NCI-H128 (cell line): ENCODE data around the gene NRP2.

Experiments
- DNase-seq: peaks from one replicate; lab custom pipeline; 2025; ENCODE audit not compliant: unreplicated experiment; lab: John Stamatoyannopoulos, UW

The NRP2 gene

GRCh38 chr2:205752924-205753323, 70.6 kb downstream of the NRP2 start:
- no peak for DNase-seq

DNA sequence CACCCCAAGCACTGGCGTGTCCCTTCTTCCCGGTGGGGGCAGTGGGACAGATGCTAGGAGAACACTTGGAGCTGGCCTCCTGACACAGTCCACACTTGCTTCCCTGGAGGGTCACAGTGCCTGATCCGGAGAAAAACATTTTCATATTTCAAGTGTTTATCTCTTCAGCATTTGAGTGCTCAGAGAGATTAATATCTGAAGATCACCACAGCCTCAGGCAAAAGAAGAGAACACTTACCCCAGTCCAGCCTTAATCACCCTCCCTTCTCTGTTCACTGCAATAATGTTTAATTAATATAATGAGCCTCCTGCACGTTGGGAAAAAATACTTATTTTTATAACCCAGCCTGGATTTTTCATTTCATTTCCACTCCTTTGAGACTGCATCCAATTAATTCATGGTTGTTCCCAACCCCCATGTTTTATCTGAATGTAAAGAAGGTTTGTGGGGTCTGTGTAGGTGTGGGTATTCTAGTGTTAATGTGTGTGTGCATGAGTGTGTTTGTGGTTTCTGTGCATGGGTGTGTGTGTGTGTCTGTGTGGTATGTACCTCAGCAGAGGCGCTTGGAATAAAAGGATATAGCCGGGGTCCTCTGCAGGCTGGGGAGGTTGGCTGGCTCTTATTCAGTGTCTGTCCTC, 72.1 kb downstream of the NRP2 start:
- no peak for DNase-seq

GRCh38 chr2:205754924-205755321, 72.6 kb downstream of the NRP2 start:
- no peak for DNase-seq

- no peak for DNase-seq
Observed at GRCh38 chr2:205755923-205756322, 73.6 kb downstream of the NRP2 start.

- DNase-seq: no peak
Observed at GRCh38 chr2:205757271-205757670, 75.0 kb downstream of the NRP2 start.

- no peak for DNase-seq
Observed at GRCh38 chr2:205758051-205758450, 75.8 kb downstream of the NRP2 start.

GRCh38 chr2:205758500-205758899, 76.2 kb downstream of the NRP2 start:
- no peak for DNase-seq

- no peak for DNase-seq
Observed at GRCh38 chr2:205759257-205759656, 77.0 kb downstream of the NRP2 start.

DNA sequence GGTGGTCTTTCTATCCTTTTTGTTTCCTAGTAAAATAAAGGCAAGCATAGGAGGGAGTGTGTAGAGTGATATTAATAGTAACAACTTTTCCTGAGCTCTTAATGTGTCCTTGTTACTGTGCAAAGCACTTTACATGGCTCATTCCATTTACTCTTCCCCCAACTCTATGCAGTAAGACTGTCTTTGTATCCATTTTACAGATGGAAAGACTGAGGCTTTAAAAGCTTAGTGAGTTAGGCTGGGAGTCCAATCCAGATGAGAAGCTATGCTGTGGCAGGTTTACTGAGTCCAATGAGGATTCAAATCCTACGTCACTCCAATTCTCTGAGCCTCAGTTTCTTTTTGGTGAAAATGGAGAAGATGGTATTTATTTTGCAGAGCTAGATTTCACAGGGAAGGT, 77.4 kb downstream of the NRP2 start:
- DNase-seq: no peak

DNA sequence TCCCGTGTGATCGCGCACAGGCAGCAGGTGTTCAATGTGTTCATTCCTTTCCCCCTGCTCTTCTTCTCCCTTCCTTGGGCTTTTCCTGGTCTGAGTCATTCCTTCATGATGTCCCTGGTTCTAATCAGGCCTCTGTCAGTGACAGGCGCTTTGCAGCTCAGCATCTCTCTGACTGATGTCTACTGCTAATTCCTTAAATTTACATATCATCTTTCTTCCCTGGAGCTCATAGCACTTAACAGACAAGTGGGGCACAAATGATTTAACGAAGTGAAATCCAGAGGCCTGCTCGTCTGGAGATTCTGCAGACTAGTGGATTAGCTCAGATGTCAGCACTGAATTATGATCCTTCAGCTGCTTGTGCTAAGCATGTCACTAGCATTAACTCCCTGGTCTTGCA, 77.9 kb downstream of the NRP2 start:
- no peak for DNase-seq

DNA sequence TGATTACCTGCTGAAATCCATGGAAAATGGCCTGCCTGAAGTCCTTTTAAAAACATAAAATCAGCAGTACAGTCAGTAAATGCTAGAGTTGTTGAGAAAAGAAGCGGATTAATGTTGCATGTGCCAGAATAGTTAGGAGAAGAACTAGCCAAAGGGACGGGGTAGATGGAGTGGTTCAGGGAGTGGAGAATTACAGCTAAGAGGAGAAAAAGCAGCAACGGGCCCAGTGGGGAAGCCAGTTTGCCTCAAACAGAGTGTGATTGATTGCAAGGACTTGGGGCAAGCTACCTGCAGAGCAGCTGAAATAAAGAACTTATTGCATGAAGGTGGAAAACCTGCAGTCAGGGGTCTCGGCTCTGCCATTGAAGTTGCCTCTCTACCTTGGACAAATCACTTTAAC, 79.1 kb downstream of the NRP2 start:
- DNase-seq: no peak

- no peak for DNase-seq
Observed at GRCh38 chr2:205762881-205763280, 80.6 kb downstream of the NRP2 start.

- no peak for DNase-seq
Observed at GRCh38 chr2:205763708-205764211, 81.5 kb downstream of the NRP2 start.

GRCh38 chr2:205764270-205764746, 82.0 kb downstream of the NRP2 start:
- no peak for DNase-seq

DNA sequence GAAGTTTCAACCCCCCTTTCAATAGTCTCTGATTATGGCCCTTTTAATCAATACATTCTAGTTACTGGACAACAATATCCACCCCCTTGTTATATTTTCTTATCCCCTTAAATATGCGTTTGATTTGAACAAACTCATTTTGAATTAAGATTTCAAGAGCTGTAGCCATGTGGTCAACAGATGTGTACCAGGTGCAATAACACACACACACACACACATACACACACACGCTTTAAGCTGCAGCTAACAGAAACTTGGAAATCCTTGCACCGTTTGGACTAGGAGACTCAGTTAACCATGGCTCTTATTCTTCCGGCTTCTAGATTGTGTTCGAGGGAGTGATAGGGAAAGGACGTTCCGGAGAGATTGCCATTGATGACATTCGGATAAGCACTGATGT, 82.8 kb downstream of the NRP2 start:
- no peak for DNase-seq

- peak; percentile 41 for DNase-seq
Observed at GRCh38 chr2:205766779-205767359, 84.6 kb downstream of the NRP2 start.

GRCh38 chr2:205767617-205768016, 85.3 kb downstream of the NRP2 start:
- DNase-seq: no peak

DNA sequence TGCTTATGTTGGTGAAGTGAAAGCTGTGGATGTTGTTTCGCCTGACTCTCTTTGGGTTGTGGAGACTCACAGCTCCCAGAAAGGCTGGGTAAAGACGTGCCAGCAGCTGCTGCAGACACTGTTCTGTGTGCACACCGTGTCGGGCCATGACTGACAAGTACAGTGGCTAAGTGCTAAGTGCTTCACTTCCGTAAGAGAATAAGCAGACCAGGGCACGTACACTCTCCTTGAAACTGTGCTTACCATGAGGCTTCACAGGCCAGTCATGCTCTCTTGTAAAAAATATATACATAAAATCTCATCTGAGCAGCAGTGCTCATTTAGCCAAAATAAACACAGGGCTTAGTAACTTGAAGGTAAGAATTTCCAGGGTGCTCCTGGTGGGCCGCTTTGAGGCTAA, 86.0 kb downstream of the NRP2 start:
- no peak for DNase-seq

DNA sequence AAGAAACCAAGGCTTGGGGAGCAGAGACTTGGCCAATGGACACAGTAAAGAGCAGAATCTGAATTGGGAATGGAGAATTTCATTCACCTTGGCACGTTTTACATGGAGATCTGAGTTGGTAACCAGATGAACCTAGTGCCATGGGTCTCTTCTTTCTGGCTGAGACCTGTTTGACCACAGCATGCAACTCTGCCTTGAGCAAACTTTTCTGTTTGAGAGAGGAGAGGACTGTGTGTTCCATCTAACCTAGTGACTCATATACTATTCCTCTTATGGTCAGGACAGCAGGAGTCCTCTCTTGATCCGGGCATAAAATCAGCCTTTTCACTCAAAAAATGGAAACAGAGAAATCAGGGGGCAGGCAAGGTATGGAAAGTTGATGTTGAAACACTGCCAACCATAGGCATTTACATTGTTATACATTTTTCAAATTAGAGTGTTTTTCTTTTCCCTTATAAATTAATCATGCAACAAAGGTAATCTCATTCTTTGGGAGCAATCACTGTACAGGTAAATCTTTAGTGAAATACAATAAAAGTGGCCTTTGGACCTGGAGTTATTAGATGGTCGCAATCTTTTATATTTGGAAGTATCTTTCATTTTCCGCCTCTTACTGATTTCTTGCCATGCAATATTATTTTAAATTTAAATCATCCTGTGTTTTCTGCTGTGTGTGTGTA, 86.7 kb downstream of the NRP2 start:
- DNase-seq: no peak

DNA sequence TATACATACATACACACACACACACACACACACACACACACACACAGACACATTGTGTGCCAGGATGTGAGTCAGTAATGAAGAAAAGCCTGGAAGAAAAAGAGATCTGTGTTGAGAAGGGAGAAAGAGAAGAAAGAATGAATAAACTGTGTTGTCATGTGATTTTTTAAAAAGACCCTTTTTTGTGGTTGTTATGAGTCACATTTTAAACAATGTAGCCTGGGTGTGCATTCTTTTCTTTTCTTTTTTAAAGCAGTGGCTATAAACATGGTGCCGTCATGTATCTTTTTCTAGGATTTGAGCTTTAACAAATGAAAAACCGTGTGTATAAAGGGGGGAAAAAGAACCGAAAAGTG, 87.2 kb downstream of the NRP2 start:
- no peak for DNase-seq

- DNase-seq: no peak
Observed at GRCh38 chr2:205769879-205770278, 87.6 kb downstream of the NRP2 start.

DNA sequence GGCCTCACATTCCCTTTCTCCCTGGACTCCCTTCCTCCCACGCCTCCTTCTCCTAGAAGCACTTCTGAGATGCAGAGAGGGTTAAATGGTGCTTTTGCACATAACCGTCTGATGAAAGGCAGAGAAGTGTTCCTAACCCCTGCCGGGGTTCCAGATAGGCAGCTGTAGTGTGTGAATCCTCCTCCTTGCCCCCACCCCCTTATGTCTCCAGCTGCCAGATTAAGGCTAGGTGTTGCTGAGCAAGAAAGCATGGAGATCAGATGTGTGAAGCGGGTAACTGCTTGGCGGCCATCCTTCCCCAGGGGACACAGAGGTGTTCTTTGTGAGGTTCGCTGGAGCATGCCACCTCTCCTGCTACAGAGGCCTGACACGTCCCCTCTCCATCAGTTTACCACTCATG, 88.3 kb downstream of the NRP2 start:
- DNase-seq: no peak
